A549 (cell line): ENCODE results near the gene ABCC3. TPM values are rescaled to one million over a fixed set of nuclear protein-coding genes. Genes with fewer than 3 reads are reported as not detected.

ENCODE experiments used
- ATAC-seq, 2 experiments: fragments of 200-7000 bp in 1 of 2; fragments of >200 bp in 1 of 2; cut with Nextera tagmentation in 1 of 2; cut with Tn5 transposase in 1 of 2; 3 replicates each; pipeline versions ENCODE4 v1.8.0 to v1.9.1; 2018 to 2020; ENCODE audit warnings: mild to moderate bottlenecking in 1 of 2, moderate library complexity in 1 of 2
- CTCF ChIA-PET: fragments of 300-600 bp; sonication (Branson Sonifier 250); formaldehyde crosslinking; extraction: SDS; loops from one replicate; lab custom pipeline; 2021; ENCODE audit warnings: antibody characterized with exemption, inconsistent platforms; lab: Yijun Ruan, JAX
- POLR2A ChIA-PET: fragments of 350-600 bp; formaldehyde crosslinking; extraction: SDS; loops from one replicate; lab custom pipeline; 2021; ENCODE audit warnings: antibody characterized with exemption, inconsistent platforms; lab: Yijun Ruan, JAX
- DNase-seq, 2 experiments: peaks; one replicate each; pipeline versions ENCODE4 v3.0.0 to v3.0.0-alpha.2; 2011 to 2016; ENCODE audit warnings: low read depth in 1 of 2, low spot score in 1 of 2
- FAIRE-seq: peaks from 2 replicates; lab custom pipeline; 2011; peaks lifted over from hg19 to GRCh38; lab: Jason Lieb, UNC
- H3K27ac ChIP-seq, 2 experiments: fragments of >200 bp; sonication (Bioruptor Twin); formaldehyde crosslinking; 3 replicates each; pipeline ENCODE4 v1.5.1; 2016 to 2017
- H3K4me1 ChIP-seq: fragments of >200 bp; sonication (Bioruptor Twin); formaldehyde crosslinking; 3 replicates; pipeline ENCODE4 v1.6.1; 2016
- H3K4me2 ChIP-seq: fragments of >200 bp; sonication (Bioruptor Twin); formaldehyde crosslinking; 3 replicates; pipeline ENCODE4 v1.6.1; 2016
- H3K4me3 ChIP-seq: fragments of >200 bp; sonication (Bioruptor Twin); formaldehyde crosslinking; 3 replicates; pipeline ENCODE4 v1.5.1; 2016
- H3K9me3 ChIP-seq: fragments of >200 bp; sonication (Bioruptor Twin); formaldehyde crosslinking; 3 replicates; pipeline ENCODE4 v1.6.1; 2016
- BHLHE40 ChIP-seq: IDR thresholded peaks from 2 replicates; pipeline ENCODE4 v1.6.1; 2012; ENCODE audit warnings: low read depth, low read length, inconsistent platforms
- CBX2 ChIP-seq: fragments of 200-600 bp; sonication (generic); IDR thresholded peaks from 2 replicates; pipeline ENCODE4 v1.6.1; 2016; ENCODE audit warnings: low read depth, mild to moderate bottlenecking, borderline replicate concordance
- CEBPB ChIP-seq, 2 experiments: fragments of >200 bp in 1 of 2; sonication (Bioruptor Twin) in 1 of 2; formaldehyde crosslinking in 1 of 2; IDR thresholded peaks; 2 replicates each; pipeline ENCODE4 v1.6.1; 2012 to 2016
- CHD4 ChIP-seq: fragments of 200-600 bp; sonication (generic); IDR thresholded peaks from 2 replicates; pipeline ENCODE4 v1.6.1; 2016; ENCODE audit warnings: antibody characterized with exemption, mild to moderate bottlenecking, borderline replicate concordance
- EHF ChIP-seq: fragments of 250-450 bp; sonication (Bioruptor Pico); IDR thresholded peaks from 2 replicates; pipeline ENCODE4 v1.5.0; 2020; ENCODE audit warnings: mild to moderate bottlenecking
- EP300 ChIP-seq, 2 experiments: fragments of >200 bp; sonication (Bioruptor Twin); formaldehyde crosslinking; IDR thresholded peaks; 2 replicates in 1 of 2; 3 replicates in 1 of 2; pipeline ENCODE4 v1.6.1; 2016 to 2017
- ESRRA ChIP-seq: fragments of 150-350 bp; IDR thresholded peaks from 2 replicates; pipeline ENCODE4 v1.6.1; 2014; ENCODE audit warnings: mild to moderate bottlenecking, low read length, borderline replicate concordance
- FOSB ChIP-seq: fragments of 250-450 bp; sonication (Bioruptor Pico); IDR thresholded peaks from 2 replicates; pipeline ENCODE4 v1.5.0; 2020; ENCODE audit warnings: mild to moderate bottlenecking, moderate library complexity
- FOSL2 ChIP-seq, 2 experiments: fragments of 450-650 bp in 1 of 2; fragments of >200 bp in 1 of 2; sonication (Bioruptor Twin) in 1 of 2; formaldehyde crosslinking; IDR thresholded peaks; 2 replicates each; pipeline versions ENCODE4 v1.5.0 to v1.6.1; 2016 to 2020; ENCODE audit warnings: mild to moderate bottlenecking in 1 of 2, moderate library complexity in 1 of 2
- FOXS1 ChIP-seq: fragments of 250-450 bp; sonication (Bioruptor Pico); IDR thresholded peaks from 2 replicates; pipeline ENCODE4 v1.5.0; 2020; ENCODE audit warnings: mild to moderate bottlenecking, moderate library complexity
- GATA3 ChIP-seq: IDR thresholded peaks from 2 replicates; pipeline ENCODE4 v1.6.1; 2012; ENCODE audit warnings: borderline replicate concordance
- HDAC2 ChIP-seq: fragments of 200-600 bp; sonication (generic); IDR thresholded peaks from 2 replicates; pipeline ENCODE4 v1.6.1; 2016
- HEYL ChIP-seq: fragments of 250-450 bp; sonication (Bioruptor Pico); IDR thresholded peaks from 2 replicates; pipeline ENCODE4 v1.8.0; 2021; ENCODE audit warnings: mild to moderate bottlenecking, moderate library complexity
- HOXA7 ChIP-seq: fragments of 250-450 bp; sonication (Bioruptor Pico); IDR thresholded peaks from 2 replicates; pipeline ENCODE4 v1.5.0; 2020; ENCODE audit warnings: mild to moderate bottlenecking, moderate library complexity
- HOXB13 ChIP-seq: fragments of 250-450 bp; sonication (Bioruptor Pico); IDR thresholded peaks from 2 replicates; pipeline ENCODE4 v1.5.0; 2020; ENCODE audit warnings: low read depth, mild to moderate bottlenecking, moderate library complexity
- HOXB5 ChIP-seq: fragments of 250-450 bp; sonication (Bioruptor Pico); IDR thresholded peaks from 2 replicates; pipeline ENCODE4 v1.5.0; 2020; ENCODE audit warnings: mild to moderate bottlenecking, moderate library complexity
- JUN ChIP-seq, 2 experiments: fragments of >200 bp; sonication (Bioruptor Twin); formaldehyde crosslinking; IDR thresholded peaks; 2 replicates in 1 of 2; 3 replicates in 1 of 2; pipeline ENCODE4 v1.6.1; 2016 to 2017
- JUNB ChIP-seq: fragments of >200 bp; sonication (Bioruptor Twin); formaldehyde crosslinking; IDR thresholded peaks from 2 replicates; pipeline ENCODE4 v1.6.1; 2016
- KDM1A ChIP-seq: fragments of 200-600 bp; sonication (generic); IDR thresholded peaks from 2 replicates; pipeline ENCODE4 v1.6.1; 2016; ENCODE audit warnings: low read depth, mild to moderate bottlenecking
- MAFK ChIP-seq: fragments of 450-650 bp; IDR thresholded peaks from 2 replicates; pipeline ENCODE4 v1.6.1; 2014; ENCODE audit not compliant: partially characterized antibody
- NR3C1 ChIP-seq: fragments of >200 bp; sonication (Bioruptor Twin); formaldehyde crosslinking; IDR thresholded peaks from 3 replicates; pipeline ENCODE4 v1.6.1; 2017
- POLR2A ChIP-seq: IDR thresholded peaks from 2 replicates; pipeline ENCODE4 v1.6.1; 2012; ENCODE audit warnings: mild to moderate bottlenecking, low read length
- RAD21 ChIP-seq, 2 experiments: fragments of >200 bp in 1 of 2; sonication (Bioruptor Twin) in 1 of 2; formaldehyde crosslinking in 1 of 2; IDR thresholded peaks in 1 of 2; conservative IDR thresholded peaks in 1 of 2; 2 replicates in 1 of 2; 3 replicates in 1 of 2; pipeline ENCODE4 v1.6.1; 2012 to 2018; ENCODE audit warnings: inconsistent platforms in 1 of 2
- RARB ChIP-seq: fragments of 250-450 bp; sonication (Bioruptor Pico); IDR thresholded peaks from 2 replicates; pipeline ENCODE4 v1.8.0; 2021; ENCODE audit warnings: mild to moderate bottlenecking, moderate library complexity
- RFX5 ChIP-seq: fragments of 450-650 bp; IDR thresholded peaks from 2 replicates; pipeline ENCODE4 v1.7.1; 2014; ENCODE audit warnings: antibody characterized with exemption, mild to moderate bottlenecking, moderate library complexity
- RNF2 ChIP-seq: fragments of 200-600 bp; sonication (generic); IDR thresholded peaks from 2 replicates; pipeline ENCODE4 v1.6.1; 2016; ENCODE audit warnings: low read depth, mild to moderate bottlenecking, antibody characterized with exemption, moderate library complexity, borderline replicate concordance
- SMC3 ChIP-seq: fragments of >200 bp; sonication (Bioruptor Twin); formaldehyde crosslinking; IDR thresholded peaks from 3 replicates; pipeline ENCODE4 v1.6.1; 2018; ENCODE audit warnings: inconsistent platforms
- SREBF2 ChIP-seq: fragments of 450-650 bp; IDR thresholded peaks from 2 replicates; pipeline ENCODE4 v1.6.1; 2014; ENCODE audit warnings: mild to moderate bottlenecking, moderate library complexity
- TFCP2L1 ChIP-seq: fragments of 250-450 bp; sonication (Bioruptor Pico); IDR thresholded peaks from 2 replicates; pipeline ENCODE4 v1.5.0; 2021; ENCODE audit warnings: mild to moderate bottlenecking
- ZNF302 ChIP-seq: fragments of 250-450 bp; sonication (Bioruptor Pico); IDR thresholded peaks from 2 replicates; pipeline ENCODE4 v1.9.0; 2021; ENCODE audit warnings: inconsistent platforms, mild to moderate bottlenecking, moderate library complexity
- ZSCAN20 ChIP-seq: fragments of 250-450 bp; sonication (Bioruptor Pico); IDR thresholded peaks from 2 replicates; pipeline ENCODE4 v1.8.0; 2022; ENCODE audit warnings: mild to moderate bottlenecking, moderate library complexity
- WGBS: methylation state at CpG from one replicate; pipeline ENCODE4 v1.1.6; 2017; ENCODE audit errors: missing lambda C conversion rate; 5-methylcytosine and 5-hydroxymethylcytosine counted together
- polyA plus RNA-seq, 4 experiments: library from polyadenylated mRNA; depleted of rRNA in 3 of 4; stranded (reverse); fragments of >200 nt; fragmentation: RNase III in 1 of 4; extraction: RNeasy Plus Mini Kit Qiagen cat#74134 plus additional on column Dnase treatment in 1 of 4; gene quantifications; 2 replicates in 3 of 4; 3 replicates in 1 of 4; pipeline ENCODE4 v1.2.3, GENCODE V29; 2011 to 2017
- TF ChIP-seq, protein P1 (sequence below): fragments of 250-450 bp; sonication (Bioruptor Pico); IDR thresholded peaks from 2 replicates; pipeline ENCODE4 v1.5.0; 2021; ENCODE audit warnings: mild to moderate bottlenecking, moderate library complexity, borderline replicate concordance
- TF ChIP-seq, protein P2 (sequence below): IDR thresholded peaks from 2 replicates; pipeline ENCODE4 v1.6.1; 2012
- TF ChIP-seq, protein P3 (sequence below): fragments of >200 bp; sonication (Bioruptor Twin); formaldehyde crosslinking; IDR thresholded peaks from 2 replicates; pipeline ENCODE4 v1.6.1; 2016
- TF ChIP-seq, protein P4 (sequence below): IDR thresholded peaks from 2 replicates; pipeline ENCODE4 v1.6.1; 2012; ENCODE audit warnings: low read depth, borderline replicate concordance
- TF ChIP-seq, protein P5 (sequence below): fragments of 250-450 bp; sonication (Bioruptor Pico); IDR thresholded peaks from 2 replicates; pipeline ENCODE4 v1.5.0; 2020; ENCODE audit warnings: low read depth, mild to moderate bottlenecking, moderate library complexity
- TF ChIP-seq, protein P6 (sequence below): fragments of >200 bp; sonication (Bioruptor Twin); formaldehyde crosslinking; IDR thresholded peaks from 3 replicates; pipeline ENCODE4 v1.6.1; 2016

The ABCC3 gene
- polyA plus RNA-seq, 2 of the 4 experiments (the other 2 are of a cell fraction) = 248 to 342 TPM

DNA sequence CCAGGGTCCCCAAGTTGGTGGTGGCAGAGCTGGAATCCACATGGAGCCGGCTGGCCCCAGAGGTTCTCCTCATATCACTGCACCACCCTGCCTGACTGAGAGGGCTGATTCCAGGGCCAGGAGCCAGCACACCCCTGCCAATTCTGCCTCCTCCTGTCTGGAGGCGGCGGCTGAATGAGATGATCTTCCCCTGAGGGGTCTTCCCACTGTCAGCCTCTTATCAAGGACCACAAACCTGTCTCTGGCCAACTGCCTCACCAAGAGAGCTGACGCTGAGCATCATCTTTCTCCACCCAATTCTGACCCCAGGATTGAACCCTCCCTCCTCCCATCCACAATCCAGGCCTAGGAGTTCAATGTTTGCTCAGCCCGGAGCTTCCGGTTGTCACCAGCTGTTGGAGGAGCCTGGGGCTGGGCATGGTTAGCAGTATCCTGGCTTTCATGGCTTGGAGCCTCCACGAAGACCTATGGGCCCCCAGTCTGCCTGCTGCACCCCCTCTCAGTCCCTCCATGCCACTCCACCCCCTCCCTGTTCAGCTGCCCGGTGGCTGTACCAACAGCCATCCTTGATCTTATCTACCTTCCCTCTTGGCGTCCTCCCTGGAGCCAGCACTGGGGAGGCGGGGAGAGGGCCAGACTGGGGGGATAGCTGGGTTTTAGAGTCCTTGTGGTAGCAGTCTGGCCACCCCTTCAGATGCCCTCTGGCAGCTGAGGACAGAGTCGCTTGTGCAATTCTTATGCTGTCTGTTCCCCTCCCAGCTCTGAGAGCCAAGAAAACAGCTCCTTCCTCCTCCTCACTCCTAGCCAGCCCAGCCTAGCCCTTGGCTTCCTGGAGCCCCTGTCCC is 25.6 kb downstream of the ABCC3 start:
- ChIA-PET POLR2A (interaction anchor here (0.6 to 6.3 kb wide), 13 partner anchors 8 to 206 kb away, joined by 3 to 237 read pairs (median 6); partner anchors contain the start of genes ABCC3 and TOB1), CTCF (interaction anchor here (0.9 to 52.6 kb wide), 12 partner anchors 8 to 182 kb away, joined by 3 to 2097 read pairs (median 8); partner anchors contain the start of genes ABCC3 and SPATA20)
- FAIRE-seq = no peak
- Histone ChIP-seq H3K4me2 (peak overlapping the region; percentile 56), H3K9me3 (no peaks in the 10 kb centered on the region), H3K4me1 (peaks cover 95% of the 10 kb centered on the region), H3K27ac (peak overlapping the region; percentile 98), H3K4me3 (no peak overlapping the region)
- DNase-seq = peak; percentile 82 to 95
- ATAC-seq = peak; percentile 23 to 63
- WGBS = 12% methylated on average over 11 of the region's 11 CpGs
- TF ChIP-seq ZNF302 (CRISPR knock-in tag) (peak; percentile 91), HEYL (CRISPR knock-in tag) (peak; percentile 71), EP300 (IDR thresholded peaks at IDR 0.05) (peak; percentile 49 to 64; a peak in 2 of 5 replicates), POLR2A (no peak), RARB (CRISPR knock-in tag) (peak; percentile 72; the same call in 1 of the 2 replicates), RFX5 (no peak), RNF2 (no peak), NR3C1 (no peak), CHD4 (no peak), KDM1A (no peak), CEBPB (IDR thresholded peaks at IDR 0.05) (peak; percentile 83 to 90), ESRRA (no peak), JUNB (peak; percentile 40; the same call in 1 of the 2 replicates), ZSCAN20 (CRISPR knock-in tag) (peak; percentile 41; the same call in 1 of the 2 replicates), HOXB5 (peak; percentile 96), SMC3 (peak; percentile 20; the same call in 1 of the 3 replicates), MAFK (no peak), TFCP2L1 (peak; percentile 61; the same call in 1 of the 2 replicates), JUN (IDR thresholded peaks at IDR 0.05) (peak; percentile 38 to 83; a peak in 4 of 5 replicates), EHF (CRISPR knock-in tag) (peak; percentile 94), SREBF2 (no peak), GATA3 (peak; percentile 97), BHLHE40 (no peak), CBX2 (no peak), FOSB (peak; percentile 88; the same call in 1 of the 2 replicates), FOSL2 (IDR thresholded peaks at IDR 0.05) (no peak), FOSL2 (CRISPR knock-in tag; IDR thresholded peaks at IDR 0.05) (peak; percentile 56), HDAC2 (no peak), RAD21 (conservative IDR thresholded peaks at IDR 0.05 in 1 of 2, IDR thresholded peaks at IDR 0.05 in 1 of 2) (peak in 1 of 2 experiments; percentile 2; a peak in 2 of 5 replicates), HOXB13 (peak; percentile 84), HOXA7 (no peak; the same call in 1 of the 2 replicates), FOXS1 (CRISPR knock-in tag) (peak; percentile 73; the same call in 1 of the 2 replicates)
- TF ChIP-seq, protein P1, sequence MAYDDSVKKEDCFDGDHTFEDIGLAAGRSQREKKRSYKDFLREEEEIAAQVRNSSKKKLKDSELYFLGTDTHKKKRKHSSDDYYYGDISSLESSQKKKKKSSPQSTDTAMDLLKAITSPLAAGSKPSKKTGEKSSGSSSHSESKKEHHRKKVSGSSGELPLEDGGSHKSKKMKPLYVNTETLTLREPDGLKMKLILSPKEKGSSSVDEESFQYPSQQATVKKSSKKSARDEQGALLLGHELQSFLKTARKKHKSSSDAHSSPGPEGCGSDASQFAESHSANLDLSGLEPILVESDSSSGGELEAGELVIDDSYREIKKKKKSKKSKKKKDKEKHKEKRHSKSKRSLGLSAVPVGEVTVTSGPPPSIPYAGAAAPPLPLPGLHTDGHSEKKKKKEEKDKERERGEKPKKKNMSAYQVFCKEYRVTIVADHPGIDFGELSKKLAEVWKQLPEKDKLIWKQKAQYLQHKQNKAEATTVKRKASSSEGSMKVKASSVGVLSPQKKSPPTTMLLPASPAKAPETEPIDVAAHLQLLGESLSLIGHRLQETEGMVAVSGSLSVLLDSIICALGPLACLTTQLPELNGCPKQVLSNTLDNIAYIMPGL (CRISPR knock-in tag) = peak; percentile 20; the same call in 1 of the 2 replicates
- TF ChIP-seq, protein P2, sequence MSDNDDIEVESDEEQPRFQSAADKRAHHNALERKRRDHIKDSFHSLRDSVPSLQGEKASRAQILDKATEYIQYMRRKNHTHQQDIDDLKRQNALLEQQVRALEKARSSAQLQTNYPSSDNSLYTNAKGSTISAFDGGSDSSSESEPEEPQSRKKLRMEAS = peak; percentile 93
- TF ChIP-seq, protein P3, sequence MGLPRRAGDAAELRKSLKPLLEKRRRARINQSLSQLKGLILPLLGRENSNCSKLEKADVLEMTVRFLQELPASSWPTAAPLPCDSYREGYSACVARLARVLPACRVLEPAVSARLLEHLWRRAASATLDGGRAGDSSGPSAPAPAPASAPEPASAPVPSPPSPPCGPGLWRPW = no peak
- TF ChIP-seq, protein P4, sequence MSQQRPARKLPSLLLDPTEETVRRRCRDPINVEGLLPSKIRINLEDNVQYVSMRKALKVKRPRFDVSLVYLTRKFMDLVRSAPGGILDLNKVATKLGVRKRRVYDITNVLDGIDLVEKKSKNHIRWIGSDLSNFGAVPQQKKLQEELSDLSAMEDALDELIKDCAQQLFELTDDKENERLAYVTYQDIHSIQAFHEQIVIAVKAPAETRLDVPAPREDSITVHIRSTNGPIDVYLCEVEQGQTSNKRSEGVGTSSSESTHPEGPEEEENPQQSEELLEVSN = peak; percentile 83
- TF ChIP-seq, protein P5, sequence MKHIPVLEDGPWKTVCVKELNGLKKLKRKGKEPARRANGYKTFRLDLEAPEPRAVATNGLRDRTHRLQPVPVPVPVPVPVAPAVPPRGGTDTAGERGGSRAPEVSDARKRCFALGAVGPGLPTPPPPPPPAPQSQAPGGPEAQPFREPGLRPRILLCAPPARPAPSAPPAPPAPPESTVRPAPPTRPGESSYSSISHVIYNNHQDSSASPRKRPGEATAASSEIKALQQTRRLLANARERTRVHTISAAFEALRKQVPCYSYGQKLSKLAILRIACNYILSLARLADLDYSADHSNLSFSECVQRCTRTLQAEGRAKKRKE (CRISPR knock-in tag) = peak; percentile 98
- TF ChIP-seq, protein P6, sequence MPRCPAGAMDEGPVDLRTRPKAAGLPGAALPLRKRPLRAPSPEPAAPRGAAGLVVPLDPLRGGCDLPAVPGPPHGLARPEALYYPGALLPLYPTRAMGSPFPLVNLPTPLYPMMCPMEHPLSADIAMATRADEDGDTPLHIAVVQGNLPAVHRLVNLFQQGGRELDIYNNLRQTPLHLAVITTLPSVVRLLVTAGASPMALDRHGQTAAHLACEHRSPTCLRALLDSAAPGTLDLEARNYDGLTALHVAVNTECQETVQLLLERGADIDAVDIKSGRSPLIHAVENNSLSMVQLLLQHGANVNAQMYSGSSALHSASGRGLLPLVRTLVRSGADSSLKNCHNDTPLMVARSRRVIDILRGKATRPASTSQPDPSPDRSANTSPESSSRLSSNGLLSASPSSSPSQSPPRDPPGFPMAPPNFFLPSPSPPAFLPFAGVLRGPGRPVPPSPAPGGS = 0 out of 3 replicates have a peak, but pooled peaks have one; percentile 33
